NCI-H226 (cell line): Measurements from ENCODE around the gene CERS6.
A peak's percentile ranks its signal among the peaks of the same experiment; 100 is the strongest.

Source experiments
- DNase-seq: peaks from one replicate; pipeline ENCODE4 v3.0.0-alpha.2; 2015

CERS6 gene

GRCh38 chr2:168445960-168446359, 10.1 kb upstream of the CERS6 start:
- no peak for DNase-seq

- no peak for DNase-seq
Observed at GRCh38 chr2:168448980-168449379, 7.1 kb upstream of the CERS6 start.

GRCh38 chr2:168449419-168449818, 6.7 kb upstream of the CERS6 start:
- no peak for DNase-seq

GRCh38 chr2:168450171-168450570, 5.9 kb upstream of the CERS6 start:
- no peak for DNase-seq

GRCh38 chr2:168450732-168451131, 5.3 kb upstream of the CERS6 start:
- DNase-seq, result no peak

- no peak for DNase-seq
Observed at GRCh38 chr2:168452781-168453180, 3.3 kb upstream of the CERS6 start.

GRCh38 chr2:168453404-168453803, 2.7 kb upstream of the CERS6 start:
- no peak for DNase-seq

GRCh38 chr2:168454737-168455644, 1.1 kb upstream of the CERS6 start:
- no peak for DNase-seq

GRCh38 chr2:168456521-168457189, 583 bp downstream of the CERS6 start:
- DNase-seq, result peak; percentile 15

GRCh38 chr2:168457190-168457895, 1.3 kb downstream of the CERS6 start:
- DNase-seq, result no peak

GRCh38 chr2:168458139-168458538, 2.1 kb downstream of the CERS6 start:
- no peak for DNase-seq

- DNase-seq, result no peak
Observed at GRCh38 chr2:168459256-168459655, 3.2 kb downstream of the CERS6 start.

- DNase-seq, result no peak
Observed at GRCh38 chr2:168460571-168460970, 4.5 kb downstream of the CERS6 start.

GRCh38 chr2:168461178-168461941, 5.3 kb downstream of the CERS6 start:
- no peak for DNase-seq

GRCh38 chr2:168461942-168462331, 5.9 kb downstream of the CERS6 start:
- DNase-seq, result no peak

GRCh38 chr2:168462543-168463045, 6.5 kb downstream of the CERS6 start:
- no peak for DNase-seq

GRCh38 chr2:168465594-168465993, 9.5 kb downstream of the CERS6 start:
- no peak for DNase-seq

GRCh38 chr2:168466190-168466737, 10.2 kb downstream of the CERS6 start:
- no peak for DNase-seq

GRCh38 chr2:168466834-168467565, 10.9 kb downstream of the CERS6 start:
- DNase-seq, result no peak

- DNase-seq, result no peak
Observed at GRCh38 chr2:168467729-168468128, 11.7 kb downstream of the CERS6 start.

- no peak for DNase-seq
Observed at GRCh38 chr2:168468354-168468753, 12.3 kb downstream of the CERS6 start.
